Heart left ventricle (tissue), 16 donors: ENCODE data around the gene ZNRF2. TPM values are rescaled to one million over a fixed set of nuclear protein-coding genes. Genes with fewer than 3 reads are reported as not detected.

Experiments used
- ATAC-seq, 4 donors: fragments of 200-7000 bp; cut with Tn5 transposase; one replicate each; pipeline ENCODE4 v1.9.1; 2020 to 2022; ENCODE audit warnings: moderate library complexity in 4 of 4, mild to moderate bottlenecking in 3 of 4, moderate number of reproducible peaks in 1 of 4
- DNase-seq, 5 donors: peaks; one replicate each; pipeline ENCODE4 v3.0.0-alpha.2; 2020
- H3K27ac ChIP-seq, 12 donors: fragments of 200-600 bp; sonication (generic) in 4 of 12; one replicate each; pipeline versions ENCODE4 v1.5.0 to v1.8.0; 2016 to 2022; ENCODE audit warnings: mild to moderate bottlenecking in 2 of 12
- H3K27me3 ChIP-seq, 9 donors: fragments of 200-600 bp; sonication (generic) in 2 of 9; one replicate each; pipeline versions ENCODE4 v1.5.1 to v1.8.0; 2016 to 2022; ENCODE audit warnings: mild to moderate bottlenecking in 3 of 9
- H3K36me3 ChIP-seq, 9 donors: fragments of 200-600 bp; sonication (generic) in 2 of 9; one replicate each; pipeline versions ENCODE4 v1.5.0 to v1.8.0; 2018 to 2022; ENCODE audit warnings: mild to moderate bottlenecking in 2 of 9
- H3K4me1 ChIP-seq, 12 donors: fragments of 200-600 bp; sonication (generic) in 4 of 12; one replicate each; pipeline versions ENCODE4 v1.5.0 to v1.8.0; 2016 to 2022; ENCODE audit warnings: mild to moderate bottlenecking in 3 of 12
- H3K4me3 ChIP-seq, 12 donors: fragments of 200-600 bp; sonication (generic) in 4 of 12; one replicate each; pipeline versions ENCODE4 v1.5.0 to v1.8.0; 2017 to 2022; ENCODE audit warnings: mild to moderate bottlenecking in 9 of 12, moderate library complexity in 4 of 12
- H3K9me3 ChIP-seq, 12 donors: fragments of 200-600 bp; sonication (generic) in 4 of 12; one replicate each; pipeline versions ENCODE4 v1.5.0 to v1.8.0; 2016 to 2022; ENCODE audit warnings: mild to moderate bottlenecking in 1 of 12
- POLR2A ChIP-seq, 2 donors: fragments of 450-650 bp; IDR thresholded peaks; one replicate each; pipeline ENCODE4 v1.6.1; 2017; ENCODE audit warnings: antibody characterized with exemption in 2 of 2, mild to moderate bottlenecking in 2 of 2, moderate library complexity in 2 of 2
- WGBS, 4 donors: extraction: QIAGEN DNeasy Blood & Tissue Kit in 2 of 4; methylation state at CpG; one replicate each; pipeline versions ENCODE4 v1.1.5 to v1.1.7; 2013 to 2018; 5-methylcytosine and 5-hydroxymethylcytosine counted together
- intact Hi-C, 10 donors: fragments of 100-400 bp; cut with DNase I; formaldehyde crosslinking; loops; one replicate each; pipeline versions ENCODE4 v1.11.1 to v1.14.2; 2022
- polyA plus RNA-seq, 2 donors: library from polyadenylated mRNA; stranded (reverse); fragments of 200-250 nt; gene quantifications; one replicate each; pipeline ENCODE4 v1.2.3, GENCODE V29; 2013
- total RNA-seq, 9 donors: library from RNA; depleted of rRNA in 2 of 9; stranded (reverse); fragments of >200 nt in 2 of 9; fragmentation: NEBNext Ultra II Directional in 3 of 9; extraction: Animal tissue kit (Norgen Biotek cat#: 25700) in 3 of 9; gene quantifications; one replicate each; pipeline versions ENCODE4 v1.1.0 to v1.2.4, GENCODE V29; 2016 to 2023
- TF ChIP-seq, protein P1 (sequence below), 12 donors: fragments of 200-600 bp; sonication (generic) in 4 of 12; IDR thresholded peaks; one replicate each; pipeline versions ENCODE4 v1.5.0 to v1.8.0; 2018 to 2022; ENCODE audit warnings: antibody characterized with exemption in 12 of 12, mild to moderate bottlenecking in 5 of 12
- donor health status: ischemic (EF 13 %, LVEDD 7.1; RV severe dilation, severe dysfunction).
- donor health status: healthy with polysubstance abuse.
- donor health status: DM: no; HTN: yes; CAD: no.
- donor health status: DM: no; HTN: no; CAD: no.
- donor health status: ischemic (EF 25% LVEDD 6.9; RV normal size, moderate dysfunction).
- donor health status: ischemic (EF 25% LVEDD 5.7; RV mildly dilated, moderate dysfunction).
- donor health status: healthy.
- donor health status: DM: yes; HTN: yes; CAD: no.
- donor health status: ischemic (EF 35%, LVEDD 5.7; RV mildly dilated, moderate dysfunction).
- donor health status: nonischemic (EF 11% LVEDD 7.7; RV severe dilation, severe dysfunction).
- donor health status: DM: yes; HTN: yes; CAD: no.
- donor health status: PGD.
- donor health status: ischemic (EF 29% LVEDD 5.4; RV normal size, mild dysfunction).
- donor health status: nonischemic (EF 23%, LVEDD 6.1; RV moderate dilation, normal function).

The ZNRF2 gene
- total and polyA plus RNA-seq, 11 donors = 2.7 to 15.2 (median 10.4) TPM

DNA sequence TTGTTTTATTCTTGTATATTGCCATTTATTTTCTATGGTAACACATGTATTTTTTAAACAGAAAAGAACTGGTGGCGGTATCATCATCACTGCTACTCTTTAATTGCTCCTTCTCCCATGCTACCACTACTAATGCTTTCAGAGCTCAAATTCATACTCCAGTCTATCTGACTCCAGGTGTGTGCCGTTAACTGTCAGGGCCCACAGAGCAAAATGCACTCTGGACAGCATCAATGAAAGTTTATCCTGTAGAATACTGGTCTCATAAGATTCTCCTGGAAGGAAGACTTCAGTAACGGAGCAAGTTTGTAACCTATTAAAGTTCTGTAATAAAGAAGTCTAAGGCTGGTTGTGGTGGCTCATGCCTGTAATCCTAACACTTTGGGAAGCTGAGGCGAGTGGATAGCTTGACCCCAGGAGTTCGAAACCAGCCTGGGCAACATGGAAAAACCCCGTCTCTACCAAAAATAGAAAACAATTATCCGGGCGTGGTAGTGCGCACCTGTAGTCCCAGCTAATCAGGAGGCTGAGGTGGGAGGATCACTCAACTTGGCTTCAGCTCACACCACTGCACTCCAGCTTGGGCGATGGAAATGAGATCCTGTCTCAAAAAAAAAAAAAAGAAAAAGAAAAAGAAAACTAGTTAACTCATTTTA lies 18.4 kb downstream of the ZNRF2 start:
- Histone ChIP-seq H3K27me3 (no peaks in the 10 kb centered on the region), H3K4me1 (peaks cover 0 to 67% (median 21%) of the 10 kb centered on the region in 12 donors), H3K27ac (no peak overlapping the region), H3K4me3 (no peak overlapping the region), H3K36me3 (no peaks in the 10 kb centered on the region), H3K9me3 (no peaks in the 10 kb centered on the region)
- ATAC-seq (no peak), DNase-seq (no peak)
- TF ChIP-seq POLR2A (IDR thresholded peaks at IDR 0.05) = no peak
- TF ChIP-seq, protein P1, sequence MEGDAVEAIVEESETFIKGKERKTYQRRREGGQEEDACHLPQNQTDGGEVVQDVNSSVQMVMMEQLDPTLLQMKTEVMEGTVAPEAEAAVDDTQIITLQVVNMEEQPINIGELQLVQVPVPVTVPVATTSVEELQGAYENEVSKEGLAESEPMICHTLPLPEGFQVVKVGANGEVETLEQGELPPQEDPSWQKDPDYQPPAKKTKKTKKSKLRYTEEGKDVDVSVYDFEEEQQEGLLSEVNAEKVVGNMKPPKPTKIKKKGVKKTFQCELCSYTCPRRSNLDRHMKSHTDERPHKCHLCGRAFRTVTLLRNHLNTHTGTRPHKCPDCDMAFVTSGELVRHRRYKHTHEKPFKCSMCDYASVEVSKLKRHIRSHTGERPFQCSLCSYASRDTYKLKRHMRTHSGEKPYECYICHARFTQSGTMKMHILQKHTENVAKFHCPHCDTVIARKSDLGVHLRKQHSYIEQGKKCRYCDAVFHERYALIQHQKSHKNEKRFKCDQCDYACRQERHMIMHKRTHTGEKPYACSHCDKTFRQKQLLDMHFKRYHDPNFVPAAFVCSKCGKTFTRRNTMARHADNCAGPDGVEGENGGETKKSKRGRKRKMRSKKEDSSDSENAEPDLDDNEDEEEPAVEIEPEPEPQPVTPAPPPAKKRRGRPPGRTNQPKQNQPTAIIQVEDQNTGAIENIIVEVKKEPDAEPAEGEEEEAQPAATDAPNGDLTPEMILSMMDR (IDR thresholded peaks at IDR 0.05) = no peak
- WGBS, 4 donors = 95 to 97% (median 96%) methylated on average over 10 of the region's 10 CpGs
- intact Hi-C loops = no loop called here

DNA sequence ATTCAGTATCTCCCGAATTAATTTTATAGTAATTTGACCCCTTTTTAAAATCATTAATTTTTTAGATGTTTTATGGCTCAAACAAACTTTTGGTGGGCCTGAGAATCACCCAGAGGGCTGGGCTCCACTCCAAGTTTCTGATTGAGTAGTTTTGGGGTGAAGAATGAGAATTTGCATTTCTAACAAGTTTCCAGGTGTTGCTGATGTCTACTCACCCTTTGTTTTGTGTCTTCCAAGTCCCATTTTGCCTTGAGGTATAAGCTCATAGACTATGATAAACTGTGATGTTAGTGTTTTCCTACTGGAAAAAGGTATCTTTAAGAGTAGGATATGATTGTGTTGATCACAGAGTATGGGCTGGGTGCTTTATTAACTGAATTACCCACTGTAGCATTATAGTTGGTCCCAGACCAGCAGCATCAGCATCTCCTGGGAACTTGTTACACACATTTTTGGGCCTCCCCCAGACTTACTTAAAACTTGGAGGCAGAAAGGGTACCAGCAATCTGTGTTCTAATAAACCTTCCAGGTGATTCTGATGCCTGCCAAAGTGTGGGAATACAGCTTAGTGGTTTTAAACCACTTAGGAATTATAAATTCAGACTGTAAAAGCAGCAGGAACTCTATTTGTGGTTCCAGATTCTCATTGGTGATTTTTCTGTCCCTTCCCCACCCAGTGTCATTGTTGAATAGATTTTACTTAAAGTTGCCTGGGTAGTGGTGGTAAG lies 19.1 kb downstream of the ZNRF2 start:
- H3K9me3 ChIP-seq = no peaks in the 10 kb centered on the region
- no peak for TF ChIP-seq POLR2A (IDR thresholded peaks at IDR 0.05)
- TF ChIP-seq, protein P1 (IDR thresholded peaks at IDR 0.05) = no peak
- no peaks in the 10 kb centered on the region for H3K27me3 ChIP-seq
- WGBS, 4 donors = 90 to 98% (median 97%) methylated on average over 1 of the region's 1 CpG
- no peak overlapping the region for H3K27ac ChIP-seq
- H3K36me3 ChIP-seq = no peaks in the 10 kb centered on the region
- peaks cover 0 to 63% (median 21%) of the 10 kb centered on the region in 12 donors for H3K4me1 ChIP-seq
- intact Hi-C loops = no loop called here
- ATAC-seq = no peak
- H3K4me3 ChIP-seq = no peak overlapping the region
- DNase-seq = no peak

DNA sequence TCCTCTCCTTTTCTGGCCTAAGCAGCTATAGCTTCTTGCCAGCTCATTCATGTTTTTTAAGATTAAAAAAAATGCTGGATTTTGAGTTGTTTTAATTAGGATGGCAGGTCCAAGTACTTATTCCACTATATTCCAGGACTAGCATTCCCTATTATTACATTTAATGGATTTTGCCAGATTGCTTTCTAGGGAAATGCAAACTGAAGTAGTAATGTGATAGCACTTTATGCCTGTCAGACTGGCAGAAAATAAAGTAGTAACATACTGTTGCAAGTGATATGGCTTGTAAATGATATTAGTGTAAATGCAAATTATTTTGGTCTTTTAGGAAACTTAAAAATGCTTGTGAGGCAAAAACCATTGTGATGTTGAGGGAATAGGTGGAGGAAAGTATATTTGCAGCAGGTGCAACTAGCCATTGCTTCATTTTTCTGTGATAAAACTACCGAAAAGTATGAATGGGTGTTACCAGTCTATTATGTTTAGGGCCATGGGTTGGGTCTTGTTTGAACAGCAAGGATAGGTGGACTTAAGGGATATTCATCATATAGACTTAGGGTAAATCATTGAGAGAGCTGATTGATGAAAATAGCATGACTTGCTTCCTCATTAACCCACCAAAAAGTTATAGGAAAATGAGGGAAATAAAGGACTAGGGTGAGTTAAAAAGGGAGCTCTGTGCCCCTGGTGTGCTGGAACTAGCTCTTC lies 19.9 kb downstream of the ZNRF2 start:
- intact Hi-C loops = no loop called here
- H3K27me3 ChIP-seq = no peaks in the 10 kb centered on the region
- no peaks in the 10 kb centered on the region for H3K9me3 ChIP-seq
- 86 to 95% (median 94%) methylated on average over 1 of the region's 1 CpG for WGBS, 4 donors
- TF ChIP-seq, protein P1 (IDR thresholded peaks at IDR 0.05) = no peak
- no peak for TF ChIP-seq POLR2A (IDR thresholded peaks at IDR 0.05)
- H3K4me1 ChIP-seq = peaks cover 0 to 61% (median 21%) of the 10 kb centered on the region in 12 donors
- no peak overlapping the region for H3K27ac ChIP-seq
- no peak overlapping the region for H3K4me3 ChIP-seq
- ATAC-seq (no peak), DNase-seq (no peak)
- no peaks in the 10 kb centered on the region for H3K36me3 ChIP-seq

DNA sequence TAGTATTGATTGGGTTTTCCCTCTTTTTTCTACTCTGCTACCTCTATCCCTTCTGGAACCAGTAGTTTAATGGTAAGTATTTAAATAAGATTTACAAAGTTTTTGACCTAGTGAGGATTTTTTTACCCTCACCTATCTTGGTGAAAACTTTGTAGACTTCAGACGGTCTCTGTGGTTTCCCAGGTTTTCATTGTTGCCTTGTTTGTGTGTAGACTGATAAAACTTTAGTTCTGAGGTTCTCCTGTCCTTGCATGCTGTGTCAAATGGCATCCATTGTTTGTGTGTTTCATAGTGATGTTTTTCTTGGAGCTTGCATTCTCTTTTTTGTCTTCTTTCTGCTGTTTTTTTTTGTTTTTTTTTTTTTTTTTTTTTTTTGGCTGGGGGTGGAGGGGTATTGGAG lies 22.6 kb downstream of the ZNRF2 start:
- intact Hi-C loops = no loop called here
- no peak for TF ChIP-seq POLR2A (IDR thresholded peaks at IDR 0.05)
- TF ChIP-seq, protein P1 (IDR thresholded peaks at IDR 0.05) = no peak
- Histone ChIP-seq H3K27ac (no peak overlapping the region), H3K4me1 (peaks cover 0 to 69% (median 15%) of the 10 kb centered on the region in 12 donors), H3K9me3 (no peaks in the 10 kb centered on the region), H3K36me3 (no peaks in the 10 kb centered on the region), H3K4me3 (no peak overlapping the region), H3K27me3 (no peaks in the 10 kb centered on the region)
- 80 to 98% (median 90%) methylated on average over 1 of the region's 1 CpG for WGBS, 4 donors
- no peak for DNase-seq
- no peak for ATAC-seq
